Midbrain (tissue), 1 donor: ENCODE measurements around the gene ULK4.
"Not testable (repeated sequence)": the region's sequence is repeated elsewhere in the genome, so short reads cannot be mapped to it uniquely, and the experiment has no call there.

Source experiments
- DNase-seq: peaks from one replicate; lab custom pipeline; 2025; lab: John Stamatoyannopoulos, UW

The ULK4 gene

DNA sequence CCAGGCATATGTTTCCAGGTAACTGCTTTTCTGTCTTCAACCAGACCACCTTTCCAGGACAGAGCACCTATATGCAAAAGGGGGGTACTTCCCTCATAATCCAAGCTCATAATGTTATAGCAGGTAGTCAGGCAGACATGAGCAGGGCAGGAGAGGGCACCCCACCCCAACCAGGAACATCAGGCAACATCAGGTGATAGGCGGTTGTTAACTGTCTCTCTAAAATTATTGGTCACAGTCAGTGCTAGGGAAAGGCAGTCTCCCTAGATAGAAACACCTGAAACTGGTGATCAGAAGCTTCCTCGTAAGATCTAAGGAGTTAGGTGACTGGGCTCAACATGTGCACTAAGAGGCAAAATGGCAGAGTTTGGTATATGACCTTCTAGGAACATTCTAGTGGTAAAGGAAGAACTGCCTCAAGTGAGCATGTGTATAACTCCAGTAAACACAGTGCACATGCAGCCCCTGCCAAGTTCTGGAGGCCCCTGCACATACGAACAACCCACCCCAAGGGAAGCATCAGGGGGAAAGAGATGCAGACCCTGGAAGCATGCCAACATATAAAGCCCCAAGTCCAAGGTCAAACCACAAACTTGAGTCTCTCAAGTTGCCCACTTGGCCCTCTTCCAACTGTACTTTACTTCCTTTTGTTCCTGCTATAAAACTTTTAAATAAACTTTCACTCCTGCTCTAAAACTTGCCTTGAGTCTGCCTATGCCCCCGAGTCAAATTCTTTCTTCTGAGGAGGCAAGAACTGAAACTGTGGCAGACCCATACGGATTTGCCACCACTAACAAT is 270.9 kb downstream of the ULK4 start:
- DNase-seq, result no peak

DNA sequence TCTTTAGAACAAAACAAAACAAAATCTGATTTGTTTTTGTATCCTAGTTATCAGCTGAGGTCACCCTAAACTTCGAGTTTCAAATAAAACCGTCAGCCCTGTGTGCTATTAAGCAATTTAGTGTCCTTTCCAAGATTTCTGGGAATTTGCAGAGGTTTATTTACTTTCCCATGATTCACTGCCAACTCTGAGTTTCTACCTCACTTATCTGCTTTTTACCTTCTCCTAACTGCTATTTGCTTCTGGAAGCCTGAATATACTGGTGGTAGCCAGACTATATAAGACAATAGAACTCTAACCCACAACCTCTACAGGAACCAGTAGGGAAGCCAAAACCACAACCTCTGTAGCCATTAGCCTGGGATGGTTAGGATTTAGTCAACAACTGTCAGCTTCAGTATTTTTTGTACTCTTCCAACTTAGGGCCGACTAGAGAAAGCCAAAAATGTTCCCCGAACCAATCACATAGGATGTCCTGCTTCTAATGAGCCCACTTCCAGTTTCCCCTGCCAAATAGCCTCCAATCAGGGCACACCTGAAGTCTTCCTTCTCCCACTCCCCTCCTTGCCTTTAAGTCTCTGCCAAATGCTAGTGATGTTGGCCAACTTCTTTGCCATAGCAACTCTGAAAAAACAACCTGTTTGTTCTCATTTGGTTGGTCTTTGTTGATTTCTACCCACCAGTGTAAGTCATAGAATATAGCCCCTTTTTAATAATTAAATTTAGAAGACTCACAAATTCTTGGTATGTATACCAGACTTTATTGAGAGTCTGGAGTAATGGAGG is 273.1 kb downstream of the ULK4 start:
- no peak for DNase-seq

DNA sequence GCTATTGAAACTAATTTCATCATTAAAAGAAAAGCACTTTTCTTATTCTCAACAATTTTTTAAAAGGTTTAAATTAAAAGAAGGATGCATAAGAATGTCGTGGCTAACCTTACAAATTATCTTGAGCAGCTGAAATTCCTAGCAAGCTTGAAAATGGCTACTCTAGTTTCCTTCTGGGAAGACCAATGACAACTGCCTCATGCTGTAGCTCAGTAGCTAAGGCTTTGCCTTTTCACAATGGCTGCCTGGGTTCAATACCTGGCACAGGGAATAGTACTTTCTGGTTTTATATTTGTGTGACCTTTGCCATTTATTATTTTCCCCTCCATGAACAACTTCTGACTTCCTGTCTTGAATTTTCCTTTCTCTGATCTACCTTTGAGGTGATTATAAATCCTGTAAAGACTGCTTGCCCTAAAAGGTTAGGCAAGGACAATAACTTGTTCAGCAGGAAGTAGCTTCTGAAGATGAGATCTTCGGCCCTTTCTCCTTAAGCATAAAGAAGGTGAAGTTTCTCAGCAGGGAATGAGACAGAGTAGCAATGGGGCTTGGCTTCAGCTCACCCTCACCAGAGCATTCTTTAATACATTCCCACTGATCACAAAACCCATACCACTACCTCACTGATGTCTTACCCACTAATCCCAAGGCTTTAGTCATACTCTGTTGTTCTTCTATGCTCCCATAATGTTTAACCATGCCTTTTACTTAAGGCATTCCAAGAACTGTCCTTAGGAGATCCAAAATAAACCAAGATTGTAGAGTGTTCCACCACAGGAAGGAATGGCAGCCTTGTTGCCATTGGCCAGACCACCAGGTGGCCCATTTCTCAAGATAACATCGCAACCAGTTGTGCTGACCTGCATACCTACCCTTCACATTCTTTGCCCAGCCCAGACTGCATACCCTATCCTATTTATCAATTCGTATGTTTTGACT is 276.8 kb downstream of the ULK4 start:
- no peak for DNase-seq

GRCh38 chr3:41683666-41684350 is 278.1 kb downstream of the ULK4 start:
- DNase-seq, result no peak

GRCh38 chr3:41682996-41683395 is 278.9 kb downstream of the ULK4 start:
- no peak for DNase-seq

DNA sequence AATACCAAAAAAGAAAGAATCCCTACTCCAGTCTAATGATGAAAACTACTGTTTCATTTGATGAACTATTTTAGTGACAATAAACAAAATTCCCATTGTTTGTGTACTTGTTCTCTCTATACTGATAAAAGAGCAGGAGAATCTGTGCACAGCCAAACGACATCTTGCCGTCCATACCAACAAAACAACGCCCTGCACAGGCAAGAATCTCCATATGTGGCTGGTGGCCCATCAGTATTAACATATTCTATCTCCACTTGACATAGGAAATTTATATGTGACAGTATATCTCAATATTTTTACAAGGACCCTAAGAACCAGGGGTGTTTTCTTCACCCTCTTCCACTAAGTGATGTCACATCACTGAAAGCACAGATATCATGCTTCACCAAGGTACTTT is 279.5 kb downstream of the ULK4 start:
- no peak for DNase-seq

GRCh38 chr3:41681479-41681878 is 280.4 kb downstream of the ULK4 start:
- DNase-seq, result no peak

DNA sequence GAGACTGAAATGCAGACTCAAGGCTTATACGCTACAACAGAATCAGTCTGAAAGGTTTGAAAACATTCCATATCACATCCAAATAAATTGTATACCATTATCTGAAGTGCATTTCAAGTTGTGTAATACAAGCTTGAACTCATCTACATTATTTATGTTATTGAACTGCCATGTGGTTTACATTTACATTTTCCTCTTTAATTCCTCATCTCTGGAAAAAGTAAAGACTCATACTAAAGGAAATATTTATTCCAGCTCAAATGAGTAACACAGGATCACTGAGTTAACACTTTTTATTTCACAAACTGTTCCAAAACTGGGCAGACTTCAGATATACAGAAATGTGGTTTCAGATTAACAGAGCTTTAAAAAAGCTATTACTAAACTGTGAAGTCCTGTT is 282.5 kb downstream of the ULK4 start:
- no peak for DNase-seq

- DNase-seq, result not testable (repeated sequence)
These were observed 286.8 kb downstream of the ULK4 start for GRCh38 chr3:41675102-41675501.

GRCh38 chr3:41674449-41674848 is 287.5 kb downstream of the ULK4 start:
- no peak for DNase-seq

DNA sequence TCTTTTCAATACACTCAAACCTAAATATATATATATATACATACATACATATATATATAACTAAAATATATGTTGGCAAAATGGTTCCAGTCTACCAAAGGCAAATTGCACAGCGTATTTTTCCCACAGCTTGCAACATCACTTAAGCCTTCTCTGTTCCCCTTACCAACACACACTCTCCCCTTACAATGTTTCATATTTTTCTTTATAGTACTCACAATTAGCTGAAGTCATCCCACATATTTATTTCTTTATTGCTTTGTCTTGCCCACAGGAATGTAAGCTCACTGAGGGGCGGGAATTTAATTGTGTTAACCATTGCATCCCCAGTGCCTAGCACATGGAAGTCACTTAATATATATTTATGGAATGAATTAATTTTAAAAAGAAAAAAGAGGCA is 288.3 kb downstream of the ULK4 start:
- no peak for DNase-seq

- DNase-seq, result no peak
These were observed 293.5 kb downstream of the ULK4 start for GRCh38 chr3:41668379-41668778.

DNA sequence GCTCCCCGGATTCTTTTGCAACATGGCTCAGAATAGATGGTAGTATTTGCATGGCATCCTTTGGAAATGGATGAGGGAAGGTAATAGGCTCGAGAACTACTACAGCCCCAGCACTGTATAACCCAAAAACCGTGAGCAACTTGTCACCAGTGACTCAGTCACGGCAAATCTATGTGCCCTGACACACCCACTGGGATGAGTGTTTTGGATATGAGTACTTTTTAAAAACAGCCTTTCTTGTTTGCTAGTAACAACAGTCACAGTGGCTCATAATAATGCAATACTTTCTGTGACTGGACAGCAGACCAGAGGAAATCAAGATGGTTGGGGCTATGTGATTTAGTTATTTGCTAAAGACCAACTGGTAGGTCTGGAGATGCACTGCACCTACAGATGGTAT is 299.6 kb downstream of the ULK4 start:
- no peak for DNase-seq

DNA sequence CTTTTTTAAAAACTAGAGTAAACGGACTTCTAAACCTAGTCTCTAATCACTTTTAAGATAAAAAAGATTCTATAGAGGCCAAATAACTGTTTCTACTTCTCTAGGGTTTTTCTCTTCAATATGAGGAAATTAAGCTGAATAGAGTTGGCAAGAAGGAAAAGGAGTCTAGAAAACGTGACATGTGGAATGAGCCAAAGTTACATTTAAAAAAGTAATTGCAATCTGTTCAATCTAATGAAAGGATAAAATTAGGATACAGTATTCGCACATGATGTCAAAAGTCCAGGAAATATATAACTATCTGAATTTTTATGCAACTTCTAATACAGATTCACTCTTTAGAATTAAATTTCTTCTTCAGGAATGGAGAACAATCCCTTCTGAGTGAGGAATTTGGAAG is 300.1 kb downstream of the ULK4 start:
- DNase-seq, result no peak

GRCh38 chr3:41660510-41660909 is 301.4 kb downstream of the ULK4 start:
- DNase-seq, result no peak

DNA sequence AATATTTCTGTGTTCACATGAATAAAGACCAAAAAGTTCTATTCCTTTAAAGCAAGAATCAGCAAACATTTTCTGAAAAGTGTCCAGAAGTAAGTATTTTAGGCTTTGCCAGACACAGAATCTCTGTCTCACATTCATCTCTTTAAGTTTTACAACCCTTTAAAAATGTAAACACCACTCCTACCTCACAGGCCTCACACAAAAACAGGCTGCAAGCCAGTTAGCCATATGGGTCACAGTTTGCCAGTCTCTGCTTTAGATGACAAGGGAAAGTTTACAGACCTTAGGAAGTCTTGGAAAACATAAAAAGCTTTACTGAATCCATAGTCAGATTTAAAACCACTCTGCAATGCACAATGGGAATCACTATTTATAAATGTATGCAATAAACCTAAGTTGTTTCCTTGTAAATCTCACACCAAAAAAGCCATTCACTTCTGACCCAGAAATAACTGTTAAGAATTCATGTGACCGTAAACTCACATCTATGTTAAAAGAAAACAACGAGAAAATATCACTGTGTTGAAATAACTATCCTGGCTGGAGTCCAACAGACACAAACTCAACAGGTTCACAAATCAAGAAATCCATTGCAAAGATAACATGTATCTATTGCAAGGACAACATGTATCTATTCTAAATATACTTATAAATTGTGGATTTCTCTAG is 308.2 kb downstream of the ULK4 start:
- DNase-seq, result no peak

DNA sequence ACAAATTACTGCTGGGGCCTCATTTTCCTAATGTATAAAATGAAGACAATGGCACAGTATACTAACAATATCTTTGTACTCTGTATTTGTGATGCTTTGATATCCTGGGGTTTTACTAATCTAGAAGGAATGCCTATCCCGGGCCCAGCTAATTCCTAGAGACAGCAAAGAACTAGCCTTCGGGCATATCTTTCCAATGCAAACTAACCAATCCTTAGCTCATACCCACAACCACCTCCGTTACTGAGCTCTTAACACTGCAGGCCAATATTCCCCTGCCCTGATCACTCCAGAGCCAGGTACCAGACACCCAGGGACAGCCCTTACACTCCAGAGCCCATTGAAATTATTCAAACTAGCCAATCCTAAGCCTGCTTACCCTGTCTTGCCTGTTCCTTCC is 309.0 kb downstream of the ULK4 start:
- no peak for DNase-seq

GRCh38 chr3:41652506-41652905 is 309.4 kb downstream of the ULK4 start:
- no peak for DNase-seq

- DNase-seq, result no peak
These were observed 310.2 kb downstream of the ULK4 start for GRCh38 chr3:41651718-41652117.

DNA sequence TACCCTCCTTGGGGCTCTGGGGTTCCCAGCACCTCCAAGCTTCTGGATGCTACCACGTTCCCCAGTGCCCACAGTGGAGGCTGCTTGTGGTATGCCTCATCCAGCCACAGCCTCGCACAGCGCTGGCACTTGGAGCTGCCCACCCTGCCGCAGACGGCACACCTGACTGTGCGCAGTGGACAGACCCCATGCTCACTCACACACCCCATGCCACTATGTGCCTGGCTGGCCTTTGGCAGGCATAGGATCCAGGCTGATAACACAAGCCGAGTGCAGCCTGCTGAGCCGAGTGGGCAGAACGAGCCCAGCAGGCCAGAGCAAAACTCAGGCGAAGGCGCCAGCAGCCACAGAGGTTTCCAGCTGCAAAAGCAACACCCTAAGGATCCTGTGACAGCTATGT is 311.5 kb downstream of the ULK4 start:
- no peak for DNase-seq

- DNase-seq, result no peak
These were observed 312.7 kb downstream of the ULK4 start for GRCh38 chr3:41649129-41649739.
